Ascending aorta (tissue), 2 donors: ENCODE data around the gene MAT2B. TPM values are rescaled to one million over a fixed set of nuclear protein-coding genes. Genes with fewer than 3 reads are reported as not detected.

Experiments used
- DNase-seq, 2 donors: peaks; one replicate each; pipeline ENCODE4 v3.0.0-alpha.2; 2019; ENCODE audit warnings: low spot score in 2 of 2
- H3K27ac ChIP-seq, 2 donors: fragments of 200-600 bp; sonication (generic); one replicate each; pipeline ENCODE4 v1.5.1; 2016 to 2017; ENCODE audit warnings: mild to moderate bottlenecking in 1 of 2
- H3K27me3 ChIP-seq: fragments of 200-600 bp; sonication (generic); one replicate; pipeline ENCODE4 v1.5.1; 2017
- H3K36me3 ChIP-seq, 2 donors: fragments of 200-600 bp; sonication (generic); one replicate each; pipeline ENCODE4 v1.5.1; 2016
- H3K4me1 ChIP-seq, 2 donors: fragments of 200-600 bp; sonication (generic); one replicate each; pipeline ENCODE4 v1.5.1; 2016 to 2017; ENCODE audit warnings: mild to moderate bottlenecking in 1 of 2
- H3K4me3 ChIP-seq, 2 donors: fragments of 200-600 bp; sonication (generic); one replicate each; pipeline ENCODE4 v1.5.1; 2016 to 2017; ENCODE audit warnings: mild to moderate bottlenecking in 1 of 2
- H3K9me3 ChIP-seq, 2 donors: fragments of 200-600 bp; sonication (generic); one replicate each; pipeline ENCODE4 v1.5.1; 2016
- intact Hi-C: fragments of 100-400 bp; cut with DNase I; formaldehyde crosslinking; loops from one replicate; pipeline ENCODE4 v1.15.1; 2023
- total RNA-seq: library from RNA; depleted of rRNA; stranded (reverse); fragments of >200 nt; gene quantifications from one replicate; pipeline ENCODE4 v1.1.0, GENCODE V29; 2016
- TF ChIP-seq, protein P1 (sequence below), 3 experiments: fragments of 200-600 bp in 2 of 3; fragments of 450-650 bp in 1 of 3; sonication (generic) in 2 of 3; IDR thresholded peaks; one replicate each; pipeline ENCODE4 v1.5.1; 2016 to 2019; ENCODE audit warnings: antibody characterized with exemption in 3 of 3, mild to moderate bottlenecking in 1 of 3, moderate library complexity in 1 of 3

The MAT2B gene
- total RNA-seq, 1 donor from 2014 or later = 21.8 TPM

DNA sequence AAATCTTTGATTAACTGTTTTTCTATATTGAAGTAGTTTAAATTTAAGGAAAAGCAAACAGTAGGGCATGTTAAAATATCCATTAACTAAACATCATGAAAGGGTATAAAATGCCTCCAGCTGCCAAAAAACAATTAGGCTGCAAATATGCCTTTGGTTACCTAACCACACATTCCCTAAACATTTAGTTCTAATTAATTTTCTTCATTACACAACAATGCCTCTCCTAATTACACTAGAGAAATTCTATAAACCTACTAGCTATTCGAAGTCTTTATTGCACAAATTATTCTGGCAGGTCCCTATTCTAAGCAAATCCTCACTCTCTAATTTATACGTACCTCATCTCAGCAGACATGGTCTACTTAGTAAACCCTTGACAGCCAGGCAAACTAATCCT, 37.4 kb downstream of the MAT2B start:
- Histone ChIP-seq H3K4me1 (no peaks in the 10 kb centered on the region), H3K9me3 (no peaks in the 10 kb centered on the region), H3K27me3 (no peaks in the 10 kb centered on the region), H3K4me3 (no peak overlapping the region), H3K36me3 (no peaks in the 10 kb centered on the region), H3K27ac (no peak overlapping the region)
- no peak for DNase-seq
- TF ChIP-seq, protein P1, sequence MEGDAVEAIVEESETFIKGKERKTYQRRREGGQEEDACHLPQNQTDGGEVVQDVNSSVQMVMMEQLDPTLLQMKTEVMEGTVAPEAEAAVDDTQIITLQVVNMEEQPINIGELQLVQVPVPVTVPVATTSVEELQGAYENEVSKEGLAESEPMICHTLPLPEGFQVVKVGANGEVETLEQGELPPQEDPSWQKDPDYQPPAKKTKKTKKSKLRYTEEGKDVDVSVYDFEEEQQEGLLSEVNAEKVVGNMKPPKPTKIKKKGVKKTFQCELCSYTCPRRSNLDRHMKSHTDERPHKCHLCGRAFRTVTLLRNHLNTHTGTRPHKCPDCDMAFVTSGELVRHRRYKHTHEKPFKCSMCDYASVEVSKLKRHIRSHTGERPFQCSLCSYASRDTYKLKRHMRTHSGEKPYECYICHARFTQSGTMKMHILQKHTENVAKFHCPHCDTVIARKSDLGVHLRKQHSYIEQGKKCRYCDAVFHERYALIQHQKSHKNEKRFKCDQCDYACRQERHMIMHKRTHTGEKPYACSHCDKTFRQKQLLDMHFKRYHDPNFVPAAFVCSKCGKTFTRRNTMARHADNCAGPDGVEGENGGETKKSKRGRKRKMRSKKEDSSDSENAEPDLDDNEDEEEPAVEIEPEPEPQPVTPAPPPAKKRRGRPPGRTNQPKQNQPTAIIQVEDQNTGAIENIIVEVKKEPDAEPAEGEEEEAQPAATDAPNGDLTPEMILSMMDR (IDR thresholded peaks at IDR 0.05) = no peak
- intact Hi-C loops = no loop called here

DNA sequence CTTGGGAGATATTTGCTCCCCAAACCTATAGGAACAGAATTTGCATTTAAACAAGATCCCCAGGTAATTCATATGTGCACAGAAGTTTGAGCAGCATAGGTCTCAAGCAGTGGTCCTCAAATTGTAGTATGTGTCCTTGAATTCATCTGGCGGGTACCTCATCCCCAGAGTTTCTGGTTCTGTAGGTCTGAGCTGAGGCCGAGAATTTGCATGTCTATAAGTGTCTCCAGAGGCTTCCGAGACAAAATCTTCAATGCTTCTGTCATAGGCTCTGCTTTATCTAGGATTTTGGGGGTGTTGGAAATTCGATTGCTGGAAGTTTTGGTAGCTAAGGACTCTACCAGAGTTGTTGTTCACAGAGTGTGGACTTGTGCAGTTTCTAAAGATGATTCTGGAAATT, 38.6 kb downstream of the MAT2B start:
- TF ChIP-seq, protein P1 (IDR thresholded peaks at IDR 0.05) = no peak
- Histone ChIP-seq H3K4me3 (no peak overlapping the region), H3K27ac (no peak overlapping the region), H3K27me3 (no peaks in the 10 kb centered on the region), H3K36me3 (no peaks in the 10 kb centered on the region), H3K4me1 (no peaks in the 10 kb centered on the region), H3K9me3 (no peaks in the 10 kb centered on the region)
- intact Hi-C loops = no loop called here
- no peak for DNase-seq

DNA sequence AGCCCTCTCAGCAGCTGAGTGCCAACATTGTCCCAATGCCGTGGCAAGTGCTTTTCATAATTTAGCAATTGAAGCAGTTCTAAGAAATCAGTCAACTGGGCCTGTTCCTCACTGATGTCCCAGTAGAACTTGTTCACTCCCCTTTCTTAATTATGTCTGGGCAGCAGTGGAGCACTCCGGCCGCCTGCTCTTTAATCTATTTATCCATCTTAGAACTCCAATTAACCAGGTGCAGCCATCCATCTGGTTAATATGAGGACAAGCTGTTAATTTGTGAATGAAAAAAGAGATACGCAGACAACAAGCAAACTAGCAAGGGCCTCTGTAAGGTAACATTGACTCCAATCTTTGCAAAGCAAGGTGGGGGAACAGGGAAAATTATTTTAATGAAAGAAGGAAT, 39.4 kb downstream of the MAT2B start:
- DNase-seq = no peak
- Histone ChIP-seq H3K4me3 (no peak overlapping the region), H3K36me3 (no peaks in the 10 kb centered on the region), H3K4me1 (no peaks in the 10 kb centered on the region), H3K27ac (no peak overlapping the region), H3K27me3 (no peaks in the 10 kb centered on the region), H3K9me3 (no peaks in the 10 kb centered on the region)
- intact Hi-C loops = no loop called here
- TF ChIP-seq, protein P1 (IDR thresholded peaks at IDR 0.05) = no peak

DNA sequence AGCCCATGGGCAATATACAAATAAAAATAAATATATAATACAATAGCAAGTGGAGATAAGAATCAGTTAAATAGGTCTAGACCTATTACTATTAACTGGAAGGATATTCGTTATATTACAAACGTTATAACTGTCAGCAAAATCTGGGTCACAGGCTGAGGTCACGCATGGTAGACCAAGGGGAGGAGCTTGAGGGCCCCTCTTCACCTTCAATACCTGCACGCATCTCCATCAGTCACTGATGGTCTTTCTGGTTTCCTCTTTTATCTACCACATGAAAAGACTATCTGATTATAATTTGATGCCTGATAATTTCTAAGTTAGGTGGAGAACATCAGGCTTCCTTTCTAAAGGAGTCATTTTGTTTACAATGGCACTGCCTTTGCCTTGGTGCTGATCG, 43.2 kb downstream of the MAT2B start:
- TF ChIP-seq, protein P1 (IDR thresholded peaks at IDR 0.05) = no peak
- H3K4me3 ChIP-seq = no peak overlapping the region
- no peaks in the 10 kb centered on the region for H3K4me1 ChIP-seq
- no peak overlapping the region for H3K27ac ChIP-seq
- H3K27me3 ChIP-seq = no peaks in the 10 kb centered on the region
- no peaks in the 10 kb centered on the region for H3K36me3 ChIP-seq
- no peaks in the 10 kb centered on the region for H3K9me3 ChIP-seq
- no peak for DNase-seq
- intact Hi-C loops = no loop called here

DNA sequence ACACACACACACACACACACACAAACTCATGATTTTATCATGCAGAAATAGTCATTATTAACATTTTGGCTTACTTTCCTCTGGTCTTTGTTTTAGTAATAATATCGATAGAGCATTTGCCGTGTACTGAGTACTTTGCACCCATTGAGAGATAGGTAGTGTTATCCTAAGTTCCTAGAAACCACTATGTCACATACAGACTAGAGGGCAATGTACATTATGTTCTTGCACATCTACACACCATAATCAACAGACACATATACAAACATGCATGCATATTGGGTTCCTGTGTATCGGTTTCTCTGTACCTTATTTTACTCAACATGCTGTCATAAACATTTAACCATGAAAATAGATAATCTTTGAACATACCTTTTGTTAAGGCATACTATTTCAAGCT, 45.7 kb downstream of the MAT2B start:
- H3K4me3 ChIP-seq = no peak overlapping the region
- H3K9me3 ChIP-seq = no peaks in the 10 kb centered on the region
- intact Hi-C loops = no loop called here
- DNase-seq = no peak
- H3K36me3 ChIP-seq = no peaks in the 10 kb centered on the region
- no peak overlapping the region for H3K27ac ChIP-seq
- no peaks in the 10 kb centered on the region for H3K4me1 ChIP-seq
- TF ChIP-seq, protein P1 (IDR thresholded peaks at IDR 0.05) = no peak
- H3K27me3 ChIP-seq = no peaks in the 10 kb centered on the region

DNA sequence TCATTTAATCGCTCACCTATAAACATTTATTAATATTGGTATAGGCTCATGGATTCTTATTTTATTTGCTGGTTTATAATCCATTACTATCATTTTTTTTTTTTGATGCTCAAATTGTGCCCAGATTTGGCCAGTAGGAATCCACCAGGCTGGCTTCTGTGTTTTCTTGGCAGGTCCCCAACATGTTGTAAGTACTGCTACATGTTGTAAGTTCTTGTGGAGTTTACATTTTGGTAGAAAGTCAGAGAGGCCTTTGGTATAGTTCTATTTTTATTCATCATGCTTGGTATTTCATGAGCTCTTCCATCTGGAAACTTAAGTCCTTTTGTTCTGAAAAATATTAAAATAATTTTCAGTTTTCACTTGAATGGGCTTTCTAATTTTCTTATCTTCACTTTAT, 47.1 kb downstream of the MAT2B start:
- Histone ChIP-seq H3K27ac (no peak overlapping the region), H3K27me3 (no peaks in the 10 kb centered on the region), H3K4me3 (no peak overlapping the region), H3K36me3 (no peaks in the 10 kb centered on the region), H3K9me3 (no peaks in the 10 kb centered on the region), H3K4me1 (no peaks in the 10 kb centered on the region)
- TF ChIP-seq, protein P1 (IDR thresholded peaks at IDR 0.05) = no peak
- no peak for DNase-seq
- intact Hi-C loops = no loop called here
